ENCODE measurements around the gene C9orf50. TPM values are rescaled to one million over a fixed set of nuclear protein-coding genes. Genes with fewer than 3 reads are reported as not detected.

Gene C9orf50
- total RNA-seq, 1 experiment from 2014 or later: not detected

DNA sequence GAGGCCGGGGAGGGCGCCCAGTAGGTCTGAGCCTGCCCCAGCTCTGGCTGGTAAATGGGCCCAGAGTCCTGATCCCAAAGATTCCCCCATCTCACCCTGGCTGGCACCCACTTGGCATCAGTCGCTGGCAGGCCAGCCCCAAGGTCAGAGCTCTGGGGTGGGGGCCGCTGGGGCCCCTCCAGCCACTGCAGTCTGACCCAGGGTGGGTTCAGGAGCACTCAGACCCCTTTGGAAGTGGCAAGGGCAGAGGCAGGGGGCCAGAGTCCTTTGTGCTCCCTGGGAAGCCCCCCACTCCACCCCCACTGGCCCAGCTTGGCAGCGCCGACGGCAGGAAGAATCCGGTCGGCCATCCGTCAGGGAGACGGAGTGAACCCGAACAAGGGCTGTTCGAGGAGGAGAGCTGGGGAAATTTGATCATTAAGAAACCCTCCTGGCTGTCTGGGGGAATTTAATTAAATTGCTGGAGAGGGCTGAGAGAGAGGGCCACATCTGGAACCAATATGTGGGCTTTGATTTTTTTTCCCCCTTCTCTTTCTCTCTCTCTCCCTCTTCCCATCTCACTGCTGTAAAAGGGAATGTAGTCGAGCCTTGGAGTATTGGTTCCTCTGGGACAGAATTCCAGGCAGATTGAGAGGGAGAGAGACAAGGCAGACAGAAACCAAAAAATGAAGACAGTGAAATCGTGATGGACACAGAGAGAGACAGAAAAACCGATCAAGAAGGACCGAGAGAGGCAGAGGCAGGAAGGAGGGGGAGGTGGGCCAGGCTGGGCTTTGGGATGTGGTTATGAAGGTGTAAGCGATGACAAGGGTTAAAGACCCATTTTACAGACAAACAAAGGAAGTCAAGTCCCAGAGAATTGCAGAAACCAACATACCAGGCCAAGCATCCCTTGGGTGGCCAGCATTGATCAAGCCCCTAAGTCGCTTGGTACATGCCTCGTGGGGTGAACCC lies 29.1 kb upstream of the C9orf50 start:
- no peaks in the 10 kb centered on the region for H3K79me2 ChIP-seq (ENCODE audit: insufficient read depth, low read length)

More for the DNA sequence above, 29.1 kb upstream of the C9orf50 start:
- Histone ChIP-seq H3K27me3 (ENCODE audit: insufficient read depth, low read length) (no peaks in the 10 kb centered on the region), H3K23ac (ENCODE audit: insufficient read length, low read depth, low read length) (no peak overlapping the region), H3K27ac (ENCODE audit: insufficient read length, low read depth, low read length) (no peak overlapping the region), H3K23me2 (ENCODE audit: insufficient read length, low read depth, low read length, poor library complexity, severe bottlenecking) (no peaks in the 10 kb centered on the region), H4K8ac (replicated peaks; ENCODE audit: insufficient read length, low read depth, low read length) (no peak overlapping the region), H2BK120ac (ENCODE audit: low read depth, low read length, poor library complexity, severe bottlenecking) (no peak overlapping the region), H3K18ac (ENCODE audit: insufficient read length, low read depth, low read length) (no peak overlapping the region), H3K4me1 (ENCODE audit: insufficient read depth, low read length) (no peaks in the 10 kb centered on the region), H3K14ac (ENCODE audit: insufficient read depth, low read length) (no peak overlapping the region), H4K91ac (ENCODE audit: insufficient read length, low read depth, low read length) (no peak overlapping the region), H2BK20ac (ENCODE audit: low read depth, low read length, poor library complexity, severe bottlenecking) (no peak overlapping the region), H2AK5ac (ENCODE audit: insufficient read length, low read length) (no peak overlapping the region), H3K56ac (ENCODE audit: insufficient read length, low read depth, low read length) (no peak overlapping the region), H2BK15ac (ENCODE audit: low read depth, low read length) (no peak overlapping the region), H3K4me2 (ENCODE audit: insufficient read depth, insufficient read length, low read length) (no peak overlapping the region), H2AFZ (ENCODE audit: low read length) (no peak overlapping the region), H2BK5ac (ENCODE audit: insufficient read length, low read length) (no peak overlapping the region), H3K9me3 (ENCODE audit: control insufficient read depth, low read depth, low read length) (no peaks in the 10 kb centered on the region), H3K9ac (ENCODE audit: extremely low read depth, insufficient read length, low read length) (no peak overlapping the region), H4K5ac (ENCODE audit: insufficient read length, low read depth, low read length) (no peak overlapping the region), H3K4ac (ENCODE audit: low read depth, low read length) (no peak overlapping the region), H3K79me1 (ENCODE audit: insufficient read depth, low read depth, low read length, poor library complexity, severe bottlenecking) (no peaks in the 10 kb centered on the region), H4K20me1 (ENCODE audit: control insufficient read depth, insufficient read depth, insufficient read length) (no peaks in the 10 kb centered on the region), H2BK12ac (ENCODE audit: insufficient read length, low read depth, low read length) (no peak overlapping the region), H3T11ph (ENCODE audit: low read length) (no peak overlapping the region)
- H3K36me3 Mint-ChIP-seq (ENCODE audit: insufficient read depth in 1 of 3, low read depth in 3 of 3): no peaks in the 10 kb centered on the region
- no peak for DNase-seq
- WGBS (ENCODE audit: extremely low coverage, insufficient read length, low lambda C conversion rate): no CpG with 5 or more reads among the region's 20 CpGs
- peaks cover 6% of the 10 kb centered on the region; the same call in 1 of the 2 replicates for H3K27me3 Mint-ChIP-seq (ENCODE audit: low read depth)
- no peak overlapping the region for H3K27ac Mint-ChIP-seq
- H3K9me3 Mint-ChIP-seq: no peaks in the 10 kb centered on the region; a peak in 1 of 5 replicates
- no peak overlapping the region for H3K4me3 Mint-ChIP-seq
- TF ChIP-seq, protein P1, sequence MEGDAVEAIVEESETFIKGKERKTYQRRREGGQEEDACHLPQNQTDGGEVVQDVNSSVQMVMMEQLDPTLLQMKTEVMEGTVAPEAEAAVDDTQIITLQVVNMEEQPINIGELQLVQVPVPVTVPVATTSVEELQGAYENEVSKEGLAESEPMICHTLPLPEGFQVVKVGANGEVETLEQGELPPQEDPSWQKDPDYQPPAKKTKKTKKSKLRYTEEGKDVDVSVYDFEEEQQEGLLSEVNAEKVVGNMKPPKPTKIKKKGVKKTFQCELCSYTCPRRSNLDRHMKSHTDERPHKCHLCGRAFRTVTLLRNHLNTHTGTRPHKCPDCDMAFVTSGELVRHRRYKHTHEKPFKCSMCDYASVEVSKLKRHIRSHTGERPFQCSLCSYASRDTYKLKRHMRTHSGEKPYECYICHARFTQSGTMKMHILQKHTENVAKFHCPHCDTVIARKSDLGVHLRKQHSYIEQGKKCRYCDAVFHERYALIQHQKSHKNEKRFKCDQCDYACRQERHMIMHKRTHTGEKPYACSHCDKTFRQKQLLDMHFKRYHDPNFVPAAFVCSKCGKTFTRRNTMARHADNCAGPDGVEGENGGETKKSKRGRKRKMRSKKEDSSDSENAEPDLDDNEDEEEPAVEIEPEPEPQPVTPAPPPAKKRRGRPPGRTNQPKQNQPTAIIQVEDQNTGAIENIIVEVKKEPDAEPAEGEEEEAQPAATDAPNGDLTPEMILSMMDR (conservative IDR thresholded peaks at IDR 0.05): no peak
- H3K4me1 Mint-ChIP-seq: peaks cover 0 to 7% of the 10 kb centered on the region in 2 experiments; a peak in 1 of 4 replicates

Data from H9 (cell line).